Body of pancreas (tissue), 4 donors: ENCODE measurements around the gene VPS26C. TPM values are rescaled to one million over a fixed set of nuclear protein-coding genes. Genes with fewer than 3 reads are reported as not detected.

ENCODE experiments used
- ATAC-seq: fragments of 150-250 bp; one replicate; pipeline ENCODE4 v1.9.1; 2016
- DNase-seq, 4 donors: peaks; one replicate each; pipeline ENCODE4 v3.0.0-alpha.2; 2019
- H3K27ac ChIP-seq, 4 donors: fragments of 200-600 bp; sonication (generic); 1 replicate in 3 of 4; 2 replicates in 1 of 4; pipeline versions ENCODE4 v1.5.1 to v1.6.1; 2016 to 2019; ENCODE audit warnings: mild to moderate bottlenecking in 1 of 4, mixed read lengths in 1 of 4, moderate library complexity in 1 of 4
- H3K27me3 ChIP-seq, 2 donors: fragments of 200-600 bp; sonication (generic); one replicate each; pipeline ENCODE4 v1.6.0; 2016; ENCODE audit warnings: mild to moderate bottlenecking in 1 of 2
- H3K36me3 ChIP-seq, 2 donors: fragments of 200-600 bp; sonication (generic); replicated peaks in 1 of 2; 2 replicates each; pipeline ENCODE4 v1.5.1; 2016; ENCODE audit warnings: low read depth in 2 of 2; ENCODE audit not compliant: insufficient read depth in 1 of 2
- H3K4me1 ChIP-seq: fragments of 200-600 bp; sonication (generic); one replicate; pipeline ENCODE4 v1.6.0; 2016
- H3K4me3 ChIP-seq, 2 donors: fragments of 200-600 bp; sonication (generic); 1 replicate in 1 of 2; 2 replicates in 1 of 2; pipeline ENCODE4 v1.5.1; 2016 to 2019
- H3K9me3 ChIP-seq, 3 donors: fragments of 200-600 bp; sonication (generic); 1 replicate in 2 of 3; 2 replicates in 1 of 3; pipeline ENCODE4 v1.5.1; 2016
- POLR2A ChIP-seq, 3 donors: fragments of 450-650 bp; IDR thresholded peaks; one replicate each; pipeline ENCODE4 v1.6.1; 2016; ENCODE audit warnings: antibody characterized with exemption in 3 of 3, mild to moderate bottlenecking in 2 of 3
- WGBS, 2 donors: methylation state at CpG; one replicate each; pipeline ENCODE4 v1.1.5; 2017; 5-methylcytosine and 5-hydroxymethylcytosine counted together
- intact Hi-C: fragments of 100-400 bp; cut with DNase I; formaldehyde crosslinking; loops from one replicate; pipeline ENCODE4 v1.15.1; 2023
- total RNA-seq, 2 donors: library from RNA; depleted of rRNA; stranded (reverse); fragments of >200 nt; gene quantifications; one replicate each; pipeline ENCODE4 v1.1.0, GENCODE V29; 2016
- TF ChIP-seq, protein P1 (sequence below), 7 experiments: fragments of 450-650 bp in 4 of 7; fragments of 200-600 bp in 3 of 7; sonication (generic) in 3 of 7; IDR thresholded peaks; one replicate each; pipeline ENCODE4 v1.5.1; 2016 to 2019; ENCODE audit warnings: antibody characterized with exemption in 7 of 7

The VPS26C gene
- total RNA-seq, 2 donors from 2014 or later, result 29.3 to 34.3 TPM

DNA sequence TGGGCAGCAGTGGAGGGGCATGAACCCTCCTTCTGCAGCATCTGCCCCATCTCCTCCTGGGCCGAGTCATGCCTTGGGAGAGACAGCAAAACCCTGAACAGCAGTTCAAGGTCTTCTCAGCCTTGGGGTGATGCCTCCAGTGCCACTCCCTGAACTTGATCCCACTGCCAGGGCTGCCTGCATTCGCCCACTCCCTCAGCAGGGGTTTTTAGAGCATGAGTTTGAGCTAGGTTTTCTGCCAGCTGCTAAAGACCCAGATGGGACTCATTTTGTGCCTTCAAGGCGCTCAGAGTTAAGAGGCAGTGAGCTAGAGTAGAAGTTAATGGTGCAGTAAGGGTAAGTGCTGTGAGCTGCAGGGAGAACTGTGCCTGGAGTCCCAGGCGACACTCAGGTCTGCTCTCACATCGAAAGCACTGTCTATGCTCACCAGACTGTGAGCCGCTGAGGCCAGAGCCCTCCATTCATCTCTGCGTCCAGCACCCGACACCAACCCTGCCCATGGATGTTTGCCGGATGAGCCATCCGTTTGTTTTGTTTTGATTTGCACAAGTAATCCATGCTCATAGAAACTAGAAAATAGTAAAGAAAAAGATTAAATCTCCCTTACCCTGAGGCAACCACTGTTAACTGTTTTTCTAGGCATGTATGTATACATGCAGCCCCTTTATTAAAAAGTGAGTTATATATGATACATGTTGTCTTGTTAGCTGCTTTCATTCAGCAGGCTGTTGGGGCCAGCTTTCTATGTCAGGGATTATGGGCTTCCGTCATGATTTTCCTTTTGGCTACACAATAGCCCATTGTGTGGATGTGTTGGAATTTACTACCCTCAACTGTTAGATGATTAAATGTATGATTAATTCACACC, 67.8 kb downstream of the VPS26C start:
- DNase-seq (no peak), ATAC-seq (peak; percentile 66)
- Histone ChIP-seq H3K27me3 (no peaks in the 10 kb centered on the region), H3K4me3 (no peak overlapping the region), H3K9me3 (peaks cover 0 to 3% (median 0%) of the 10 kb centered on the region in 3 donors), H3K27ac (peak overlapping the region in 3 of 4 donors; percentile 38 to 55 (median 51)), H3K36me3 (peaks cover 0 to 8% of the 10 kb centered on the region in 2 donors), H3K4me1 (no peaks in the 10 kb centered on the region)
- intact Hi-C loops, result no loop called here
- TF ChIP-seq, protein P1, sequence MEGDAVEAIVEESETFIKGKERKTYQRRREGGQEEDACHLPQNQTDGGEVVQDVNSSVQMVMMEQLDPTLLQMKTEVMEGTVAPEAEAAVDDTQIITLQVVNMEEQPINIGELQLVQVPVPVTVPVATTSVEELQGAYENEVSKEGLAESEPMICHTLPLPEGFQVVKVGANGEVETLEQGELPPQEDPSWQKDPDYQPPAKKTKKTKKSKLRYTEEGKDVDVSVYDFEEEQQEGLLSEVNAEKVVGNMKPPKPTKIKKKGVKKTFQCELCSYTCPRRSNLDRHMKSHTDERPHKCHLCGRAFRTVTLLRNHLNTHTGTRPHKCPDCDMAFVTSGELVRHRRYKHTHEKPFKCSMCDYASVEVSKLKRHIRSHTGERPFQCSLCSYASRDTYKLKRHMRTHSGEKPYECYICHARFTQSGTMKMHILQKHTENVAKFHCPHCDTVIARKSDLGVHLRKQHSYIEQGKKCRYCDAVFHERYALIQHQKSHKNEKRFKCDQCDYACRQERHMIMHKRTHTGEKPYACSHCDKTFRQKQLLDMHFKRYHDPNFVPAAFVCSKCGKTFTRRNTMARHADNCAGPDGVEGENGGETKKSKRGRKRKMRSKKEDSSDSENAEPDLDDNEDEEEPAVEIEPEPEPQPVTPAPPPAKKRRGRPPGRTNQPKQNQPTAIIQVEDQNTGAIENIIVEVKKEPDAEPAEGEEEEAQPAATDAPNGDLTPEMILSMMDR (IDR thresholded peaks at IDR 0.05), result no peak
- no peak for TF ChIP-seq POLR2A (IDR thresholded peaks at IDR 0.05)
- WGBS, 2 donors, result 81 to 86% methylated on average over 11 of the region's 11 CpGs

DNA sequence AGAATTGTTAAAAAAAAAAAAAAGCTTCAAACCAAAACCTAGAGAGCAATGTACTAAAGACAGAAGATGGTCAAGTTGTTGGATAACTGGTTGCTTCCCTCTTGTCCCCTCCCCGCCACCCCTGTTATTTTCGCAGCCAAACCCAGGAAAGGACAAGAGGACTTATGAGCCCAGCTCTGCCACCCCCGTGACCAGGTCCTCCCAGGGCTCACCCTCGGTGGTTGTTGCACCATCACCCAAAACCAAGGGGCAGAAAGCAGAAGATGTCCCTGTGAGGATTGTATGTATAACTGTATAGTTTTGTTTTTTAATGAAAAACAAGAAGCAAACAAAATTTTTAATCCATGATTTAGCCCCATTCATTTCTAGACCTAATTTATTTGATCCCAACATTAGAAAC, 69.4 kb downstream of the VPS26C start:
- TF ChIP-seq POLR2A (IDR thresholded peaks at IDR 0.05), result no peak
- TF ChIP-seq, protein P1 (IDR thresholded peaks at IDR 0.05), result no peak
- ATAC-seq (no peak), DNase-seq (no peak)
- intact Hi-C loops, result no loop called here
- H3K27ac ChIP-seq, result no peak overlapping the region
- no peaks in the 10 kb centered on the region for H3K4me1 ChIP-seq
- WGBS, 2 donors, result 92 to 98% methylated on average over 4 of the region's 4 CpGs
- no peak overlapping the region for H3K4me3 ChIP-seq
- no peaks in the 10 kb centered on the region for H3K27me3 ChIP-seq
- peaks cover 0 to 3% (median 0%) of the 10 kb centered on the region in 3 donors for H3K9me3 ChIP-seq
- H3K36me3 ChIP-seq, result peaks cover 0 to 7% of the 10 kb centered on the region in 2 donors

DNA sequence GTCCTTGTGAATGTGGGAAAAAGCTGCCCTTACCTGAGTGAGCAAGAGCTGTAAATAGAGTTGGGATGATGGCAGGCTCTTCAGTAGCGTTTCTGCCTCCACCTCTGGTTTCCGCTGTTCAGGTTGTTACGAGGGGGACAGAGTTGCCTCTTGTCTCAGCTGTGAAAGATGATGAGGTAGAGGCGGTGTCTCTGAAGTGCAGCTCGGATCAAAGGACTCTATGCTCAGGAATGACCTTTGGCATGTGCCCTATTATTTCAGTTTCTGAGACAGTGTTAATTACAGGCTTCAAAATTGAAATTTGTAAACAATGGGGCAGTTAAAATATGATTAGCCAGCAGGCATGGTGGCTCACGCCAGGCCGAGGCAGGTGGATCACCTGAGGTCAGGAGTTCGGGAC, 70.3 kb downstream of the VPS26C start:
- ATAC-seq (no peak), DNase-seq (no peak)
- Histone ChIP-seq H3K36me3 (peaks cover 0 to 4% of the 10 kb centered on the region in 2 donors), H3K27me3 (no peaks in the 10 kb centered on the region), H3K4me1 (no peaks in the 10 kb centered on the region), H3K27ac (no peak overlapping the region), H3K4me3 (no peak overlapping the region), H3K9me3 (peaks cover 0 to 3% (median 0%) of the 10 kb centered on the region in 3 donors)
- intact Hi-C loops, result no loop called here
- TF ChIP-seq, protein P1 (IDR thresholded peaks at IDR 0.05), result no peak
- no peak for TF ChIP-seq POLR2A (IDR thresholded peaks at IDR 0.05)
- WGBS, 2 donors, result 89 to 92% methylated on average over 8 of the region's 8 CpGs

DNA sequence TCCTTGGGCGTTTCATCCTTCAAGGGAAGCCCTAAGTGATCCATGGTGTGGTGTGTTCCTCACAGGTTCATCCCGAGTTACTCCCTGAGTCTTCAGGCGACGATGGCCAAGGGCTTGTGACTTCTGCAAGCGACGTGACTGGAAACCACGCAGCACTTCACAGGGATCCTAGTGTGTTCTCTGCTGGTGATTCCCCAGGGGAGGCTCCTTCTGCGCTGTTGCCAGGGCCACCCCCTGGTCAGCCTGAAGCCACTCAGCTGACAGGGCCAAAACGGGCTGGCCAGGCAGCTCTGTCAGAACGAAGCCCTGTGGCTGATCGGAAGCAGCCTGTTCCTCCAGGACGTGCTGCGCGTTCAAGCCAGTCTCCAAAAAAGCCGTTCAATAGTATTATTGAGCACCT, 71.5 kb downstream of the VPS26C start:
- ATAC-seq (peak; percentile 70), DNase-seq (peak in 2 of 4 donors; percentile 43 to 46)
- no peak overlapping the region for H3K4me3 ChIP-seq
- H3K27ac ChIP-seq, result peak overlapping the region in 3 of 4 donors; percentile 5 to 68 (median 19)
- H3K36me3 ChIP-seq, result peaks cover 0 to 4% of the 10 kb centered on the region in 2 donors
- intact Hi-C loops, result no loop called here
- H3K9me3 ChIP-seq, result peaks cover 0 to 3% (median 0%) of the 10 kb centered on the region in 3 donors
- WGBS, 2 donors, result 70 to 72% methylated on average over 14 to 15 of the region's 15 CpGs
- no peaks in the 10 kb centered on the region for H3K4me1 ChIP-seq
- no peaks in the 10 kb centered on the region for H3K27me3 ChIP-seq
- TF ChIP-seq, protein P1 (IDR thresholded peaks at IDR 0.05), result no peak
- TF ChIP-seq POLR2A (IDR thresholded peaks at IDR 0.05), result no peak
